ENCODE results near the gene HJV.

GRCh38 chr1:145974721-145975120 is 46.8 kb downstream of the HJV start:
- TF ChIP-seq CTCF (conservative IDR thresholded peaks at IDR 0.05): no peak
- TF ChIP-seq ZFX (IDR thresholded peaks at IDR 0.05): no peak
